ENCODE measurements around the gene SWSAP1.
A peak's percentile ranks its signal among the peaks of the same experiment; 100 is the strongest.

Gene SWSAP1

DNA sequence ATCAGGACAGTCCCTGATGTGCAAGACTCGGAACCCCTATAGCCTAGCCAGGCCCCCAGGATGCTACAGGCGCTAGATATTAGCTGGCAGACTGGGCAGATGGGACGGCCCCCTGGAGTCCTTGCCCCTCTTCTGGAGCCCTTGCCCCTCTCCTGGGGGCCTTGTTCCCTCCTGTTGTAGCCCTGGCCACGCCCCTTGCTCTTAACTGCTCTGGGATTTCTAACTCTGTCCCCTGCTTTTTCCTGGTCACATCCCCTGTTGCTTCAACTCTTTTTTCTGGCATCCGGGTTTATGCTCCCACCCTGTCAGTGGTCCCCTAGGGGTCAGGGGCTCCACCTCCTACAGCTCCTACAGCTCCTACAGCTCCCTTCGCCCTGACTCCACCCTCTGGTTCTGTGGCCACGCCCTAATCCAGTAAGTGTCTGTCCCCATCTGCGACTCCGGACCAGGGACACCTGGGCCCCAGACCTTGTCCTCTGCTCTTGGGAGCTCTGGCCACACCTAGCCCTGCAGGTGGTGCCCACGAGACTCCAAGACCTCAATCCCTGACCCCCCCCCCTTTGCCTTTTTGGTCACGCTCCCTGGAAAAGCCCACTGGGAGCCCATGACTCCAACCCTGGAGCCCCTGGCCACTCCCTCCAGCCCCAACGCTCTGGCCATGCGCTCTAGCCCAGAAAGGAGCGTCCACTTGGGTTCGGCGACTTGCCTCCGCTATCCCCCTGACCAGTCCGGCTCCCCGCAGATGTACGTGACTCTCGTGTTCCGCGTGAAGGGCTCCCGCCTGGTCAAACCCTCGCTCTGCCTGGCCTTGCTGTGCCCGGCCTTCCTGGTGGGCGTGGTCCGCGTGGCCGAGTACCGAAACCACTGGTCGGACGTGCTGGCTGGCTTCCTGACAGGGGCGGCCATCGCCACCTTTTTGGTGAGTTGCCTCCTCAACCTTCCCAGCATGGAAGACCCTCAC lies 12.4 kb upstream of the SWSAP1 start:
- peak in 1 of 2 experiments; percentile 56 for DNase-seq
- TF ChIP-seq GATA1 (IDR thresholded peaks at IDR 0.05; ENCODE audit: low read depth, low read length): no peak
- TF ChIP-seq POLR2A (IDR thresholded peaks at IDR 0.05; ENCODE audit: low read length): no peak

GRCh38 chr19:11363881-11364280 lies 10.6 kb upstream of the SWSAP1 start:
- TF ChIP-seq GATA1 (IDR thresholded peaks at IDR 0.05; ENCODE audit: low read depth, low read length) (no peak), POLR2A (IDR thresholded peaks at IDR 0.05; ENCODE audit: low read length) (no peak)
- DNase-seq: no peak

GRCh38 chr19:11364296-11364904 lies 10.1 kb upstream of the SWSAP1 start:
- no peak for TF ChIP-seq GATA1 (IDR thresholded peaks at IDR 0.05; ENCODE audit: low read depth, low read length)
- TF ChIP-seq POLR2A (IDR thresholded peaks at IDR 0.05; ENCODE audit: low read length): no peak

GRCh38 chr19:11364935-11365334 lies 9.5 kb upstream of the SWSAP1 start:
- DNase-seq: no peak
- TF ChIP-seq GATA1 (IDR thresholded peaks at IDR 0.05; ENCODE audit: low read depth, low read length) (no peak), POLR2A (IDR thresholded peaks at IDR 0.05; ENCODE audit: low read length) (no peak)

More at GRCh38 chr19:11364296-11364904, 10.1 kb upstream of the SWSAP1 start:
- DNase-seq: no peak

DNA sequence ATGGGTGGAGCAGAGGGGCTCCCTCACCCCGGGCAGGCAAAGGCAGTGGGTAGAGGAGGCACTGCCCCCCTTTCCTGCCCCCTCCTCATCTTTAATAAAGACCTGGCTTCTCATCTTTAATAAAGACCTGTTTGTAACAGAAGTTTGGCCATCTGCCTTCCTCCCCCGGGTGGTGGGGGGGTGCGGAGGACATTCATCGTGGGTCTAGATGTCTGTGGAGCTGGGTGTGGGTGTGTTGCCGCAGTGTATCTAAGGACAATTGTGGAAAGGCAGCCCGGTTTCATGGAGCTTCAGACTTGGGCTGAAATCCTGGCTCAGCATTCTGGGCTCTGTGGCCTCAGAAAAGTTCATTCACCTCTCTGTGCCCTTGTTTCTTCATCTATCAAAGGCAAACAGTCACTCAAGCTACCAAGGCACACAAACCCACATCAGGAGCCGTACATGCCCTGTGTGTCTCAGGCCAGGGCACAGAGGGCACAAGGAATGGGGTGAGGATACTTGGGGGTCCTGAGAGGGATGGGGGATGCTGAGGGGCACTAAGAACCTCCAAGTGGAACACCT lies 8.8 kb upstream of the SWSAP1 start:
- TF ChIP-seq POLR2A (IDR thresholded peaks at IDR 0.05; ENCODE audit: low read length): no peak
- DNase-seq: no peak

DNA sequence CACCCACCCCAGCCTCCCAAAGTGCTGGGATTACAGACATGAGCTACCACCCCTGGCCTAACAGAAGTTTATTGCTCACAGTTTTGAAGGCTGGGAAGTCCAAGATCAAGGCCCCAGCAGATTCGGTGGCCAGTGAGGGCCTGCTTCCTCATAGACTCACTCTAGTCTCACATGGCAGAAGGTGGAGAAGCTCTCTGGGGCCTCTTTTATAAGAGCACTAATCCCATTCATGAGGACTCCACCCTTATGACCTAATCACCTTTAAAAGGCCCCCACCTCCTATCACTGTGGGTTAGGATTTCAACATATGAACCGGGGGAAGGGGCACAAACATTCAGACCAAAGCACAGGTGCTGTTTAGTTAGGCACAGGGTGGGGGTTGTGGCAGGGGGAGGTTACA lies 6.9 kb upstream of the SWSAP1 start:
- TF ChIP-seq GATA1 (IDR thresholded peaks at IDR 0.05; ENCODE audit: low read depth, low read length) (no peak), POLR2A (IDR thresholded peaks at IDR 0.05; ENCODE audit: low read length) (no peak)
- DNase-seq: no peak

GRCh38 chr19:11370744-11371143 lies 3.7 kb upstream of the SWSAP1 start:
- TF ChIP-seq POLR2A (IDR thresholded peaks at IDR 0.05; ENCODE audit: low read length) (no peak), GATA1 (IDR thresholded peaks at IDR 0.05; ENCODE audit: low read depth, low read length) (no peak)

DNA sequence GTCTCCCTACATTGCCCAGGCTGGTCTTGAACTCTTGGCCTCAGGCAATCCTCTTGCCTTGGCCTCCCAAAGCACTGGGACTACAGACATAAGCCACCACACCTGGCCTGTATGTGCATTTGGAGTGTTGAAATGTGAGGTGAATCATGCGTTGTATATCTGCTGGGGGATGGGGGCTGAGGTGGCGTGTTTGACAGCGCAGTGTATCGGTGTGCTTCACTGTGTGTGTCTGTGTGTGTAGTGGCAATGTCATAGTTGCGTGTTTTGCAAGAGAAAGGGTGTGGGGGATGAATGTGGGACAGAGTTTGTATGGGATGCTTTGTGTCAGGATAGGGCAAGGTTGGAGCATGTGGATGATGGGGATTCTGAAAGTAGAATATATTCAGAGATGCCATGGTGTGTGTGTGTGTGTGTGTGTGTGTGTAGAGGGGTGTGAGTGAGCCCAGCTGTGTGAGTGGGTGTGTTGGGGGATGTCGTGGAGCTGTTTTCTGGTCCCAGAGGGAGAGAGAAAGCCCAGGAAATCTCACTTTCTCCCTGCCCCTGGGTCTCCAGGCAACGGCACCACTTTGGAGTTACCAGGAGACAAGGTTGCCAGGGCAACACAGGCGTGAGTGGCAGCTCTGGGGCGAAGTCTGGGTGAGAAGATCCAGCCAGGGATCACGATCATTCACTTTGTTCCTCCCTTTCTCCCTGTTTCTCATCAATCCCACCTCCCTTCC lies 1.1 kb upstream of the SWSAP1 start:
- TF ChIP-seq POLR2A (IDR thresholded peaks at IDR 0.05; ENCODE audit: low read length) (no peak), GATA1 (IDR thresholded peaks at IDR 0.05; ENCODE audit: low read depth, low read length) (no peak)
- DNase-seq: peak; percentile 63 to 67

More at GRCh38 chr19:11370744-11371143, 3.7 kb upstream of the SWSAP1 start:
- DNase-seq: no peak

- no peak for TF ChIP-seq GATA1 (IDR thresholded peaks at IDR 0.05; ENCODE audit: low read depth, low read length)
- no peak for TF ChIP-seq POLR2A (IDR thresholded peaks at IDR 0.05; ENCODE audit: low read length)
- no peak for DNase-seq
These were observed 507 bp upstream of the SWSAP1 start for GRCh38 chr19:11373885-11374432.

GRCh38 chr19:11375143-11375948 lies 880 bp downstream of the SWSAP1 start:
- peak; percentile 63 to 64 for DNase-seq
- TF ChIP-seq POLR2A (IDR thresholded peaks at IDR 0.05; ENCODE audit: low read length) (peak; percentile 83), GATA1 (IDR thresholded peaks at IDR 0.05; ENCODE audit: low read depth, low read length) (no peak)

DNA sequence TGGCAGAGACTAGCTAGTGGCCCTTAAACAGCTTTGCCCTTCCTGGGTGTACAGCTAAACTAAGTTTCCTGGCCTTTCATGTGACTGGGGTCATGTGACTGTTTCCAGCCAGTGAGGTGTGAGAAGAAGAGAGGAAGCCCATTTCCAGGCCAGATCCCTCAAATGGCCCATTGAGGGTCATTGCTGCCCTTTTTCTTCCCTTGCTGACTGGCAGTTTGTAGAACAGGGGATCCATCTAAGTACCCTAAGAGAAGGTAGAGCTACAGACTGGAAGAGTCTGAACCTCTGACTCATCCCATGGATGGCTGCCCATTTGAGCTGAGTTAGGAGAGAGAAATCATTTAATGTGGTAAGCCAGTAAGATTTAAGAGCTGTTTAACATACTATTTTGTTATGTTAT lies 2.8 kb downstream of the SWSAP1 start:
- peak; percentile 49 to 68 for DNase-seq
- TF ChIP-seq POLR2A (IDR thresholded peaks at IDR 0.05; ENCODE audit: low read length): no peak
- no peak for TF ChIP-seq GATA1 (IDR thresholded peaks at IDR 0.05; ENCODE audit: low read depth, low read length)

DNA sequence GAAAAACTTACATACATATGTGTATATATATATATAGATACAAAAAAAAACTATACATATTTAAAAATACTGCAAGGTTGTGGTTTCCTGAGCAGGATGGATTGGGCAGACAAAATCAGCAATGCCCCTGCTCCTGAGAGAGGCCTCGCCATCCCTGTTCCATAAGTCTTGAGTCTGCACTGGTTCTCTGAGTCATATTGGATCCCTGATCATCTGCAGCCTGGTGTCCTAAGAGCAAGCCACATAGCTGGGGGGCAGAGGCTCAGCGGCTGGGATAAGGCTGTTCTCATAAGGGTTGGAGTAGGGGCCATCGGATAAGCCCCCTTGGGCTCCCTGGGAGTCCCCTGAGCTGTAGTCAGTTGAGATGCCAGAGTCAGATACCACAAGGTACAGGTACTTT lies 3.3 kb downstream of the SWSAP1 start:
- TF ChIP-seq GATA1 (IDR thresholded peaks at IDR 0.05; ENCODE audit: low read depth, low read length): no peak
- no peak for TF ChIP-seq POLR2A (IDR thresholded peaks at IDR 0.05; ENCODE audit: low read length)
- DNase-seq: no peak
